RCC 7860 (cell line): ENCODE measurements around the gene LY6G6C.

ENCODE experiments used
- DNase-seq: peaks from one replicate; pipeline ENCODE4 v3.0.0-alpha.2; 2015; ENCODE audit warnings: low spot score
- FAIRE-seq: peaks from 2 replicates; lab custom pipeline; 2012; peaks lifted over from hg19 to GRCh38; lab: Jason Lieb, UNC

Gene LY6G6C

GRCh38 chr6:31742894-31743293 is 21.3 kb upstream of the LY6G6C start:
- DNase-seq, result no peak
- FAIRE-seq, result no peak

- no peak for DNase-seq
- FAIRE-seq, result no peak
Measured at GRCh38 chr6:31741815-31742214, 20.3 kb upstream of the LY6G6C start.

- no peak for DNase-seq
Measured at GRCh38 chr6:31740397-31741223, 19.1 kb upstream of the LY6G6C start.

GRCh38 chr6:31739639-31740396 is 18.3 kb upstream of the LY6G6C start, which contains the start of gene MSH5:
Gene MSH5 (plus strand): TSS chr6:31740005. CDS start chr6:31740467, 462 bp downstream.
- FAIRE-seq (peak; percentile 84), DNase-seq (peak; percentile 98)

More at GRCh38 chr6:31740397-31741223, 19.1 kb upstream of the LY6G6C start:
- no peak for FAIRE-seq

- FAIRE-seq (peak; percentile 74), DNase-seq (peak; percentile 83)
Measured at GRCh38 chr6:31737991-31738979, 16.7 kb upstream of the LY6G6C start.

- DNase-seq (no peak), FAIRE-seq (no peak)
Measured at GRCh38 chr6:31737315-31737990, 15.9 kb upstream of the LY6G6C start.

- FAIRE-seq, result no peak
- no peak for DNase-seq
Measured at GRCh38 chr6:31736768-31737314, 15.3 kb upstream of the LY6G6C start.

GRCh38 chr6:31736021-31736767 is 14.6 kb upstream of the LY6G6C start, which contains the start of gene CLIC1:
Gene CLIC1 (minus strand): TSS chr6:31736530. CDS start chr6:31736300, 230 bp downstream.
- peak; percentile 62 for DNase-seq
- no peak for FAIRE-seq

- peak; percentile 69 for DNase-seq
- FAIRE-seq, result no peak
Measured at GRCh38 chr6:31734821-31735406, 13.4 kb upstream of the LY6G6C start.

- FAIRE-seq, result no peak
- DNase-seq, result no peak
Measured at GRCh38 chr6:31734247-31734820, 12.8 kb upstream of the LY6G6C start.

- DNase-seq (no peak), FAIRE-seq (no peak)
Measured at GRCh38 chr6:31733734-31734133, 12.2 kb upstream of the LY6G6C start.

- FAIRE-seq (no peak), DNase-seq (no peak)
Measured at GRCh38 chr6:31732029-31732428, 10.5 kb upstream of the LY6G6C start.

GRCh38 chr6:31730631-31731086 is 9.1 kb upstream of the LY6G6C start:
- FAIRE-seq, result no peak

GRCh38 chr6:31729979-31730630 is 8.6 kb upstream of the LY6G6C start:
- peak; percentile 55 for DNase-seq
- FAIRE-seq, result no peak

More at GRCh38 chr6:31730631-31731086, 9.1 kb upstream of the LY6G6C start:
- DNase-seq, result no peak

- peak; percentile 53 for DNase-seq
- FAIRE-seq, result no peak
Measured at GRCh38 chr6:31729515-31729978, 8.0 kb upstream of the LY6G6C start.

- FAIRE-seq (no peak), DNase-seq (no peak)
Measured at GRCh38 chr6:31728767-31729514, 7.4 kb upstream of the LY6G6C start, which contains the start of gene DDAH2. Gene DDAH2 (minus strand): TSS chr6:31729299. CDS start chr6:31729161, 138 bp downstream.
